ENCODE data around the gene NOSIP.

The NOSIP gene

DNA sequence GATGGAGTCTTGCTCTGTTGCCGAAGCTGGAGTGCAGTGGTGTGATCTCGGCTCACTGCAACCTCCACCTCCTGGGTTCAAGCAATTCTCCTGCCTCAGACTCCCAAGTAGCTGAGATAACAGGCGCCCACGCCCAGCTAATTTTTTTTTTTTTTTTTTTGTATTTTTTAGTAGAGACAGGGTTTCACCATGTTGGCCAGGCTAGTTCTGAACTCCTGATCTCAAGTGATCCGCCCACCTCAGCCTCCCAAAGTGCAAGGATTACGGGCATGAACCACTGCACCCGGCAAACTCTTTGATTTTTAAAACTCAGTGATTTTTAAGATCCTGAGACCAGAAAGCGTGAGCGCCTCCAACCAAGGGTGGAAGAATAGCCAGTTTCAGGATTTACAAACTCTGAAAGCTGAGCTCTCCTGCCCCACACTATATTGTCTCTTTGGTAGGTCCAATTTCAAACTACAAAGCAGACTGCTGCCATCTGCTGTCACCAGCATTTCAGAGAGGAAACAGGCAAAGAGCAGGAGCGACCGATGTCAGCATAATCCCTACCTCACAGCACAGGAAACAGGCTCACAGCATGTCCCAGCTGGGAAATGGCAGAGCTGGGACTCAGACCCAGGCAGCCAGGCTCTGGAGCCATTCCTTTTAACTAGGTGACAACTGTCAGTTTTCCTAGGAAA, 9.2 kb downstream of the NOSIP start:
- no peak for DNase-seq (ENCODE audit: low spot score)

DNA sequence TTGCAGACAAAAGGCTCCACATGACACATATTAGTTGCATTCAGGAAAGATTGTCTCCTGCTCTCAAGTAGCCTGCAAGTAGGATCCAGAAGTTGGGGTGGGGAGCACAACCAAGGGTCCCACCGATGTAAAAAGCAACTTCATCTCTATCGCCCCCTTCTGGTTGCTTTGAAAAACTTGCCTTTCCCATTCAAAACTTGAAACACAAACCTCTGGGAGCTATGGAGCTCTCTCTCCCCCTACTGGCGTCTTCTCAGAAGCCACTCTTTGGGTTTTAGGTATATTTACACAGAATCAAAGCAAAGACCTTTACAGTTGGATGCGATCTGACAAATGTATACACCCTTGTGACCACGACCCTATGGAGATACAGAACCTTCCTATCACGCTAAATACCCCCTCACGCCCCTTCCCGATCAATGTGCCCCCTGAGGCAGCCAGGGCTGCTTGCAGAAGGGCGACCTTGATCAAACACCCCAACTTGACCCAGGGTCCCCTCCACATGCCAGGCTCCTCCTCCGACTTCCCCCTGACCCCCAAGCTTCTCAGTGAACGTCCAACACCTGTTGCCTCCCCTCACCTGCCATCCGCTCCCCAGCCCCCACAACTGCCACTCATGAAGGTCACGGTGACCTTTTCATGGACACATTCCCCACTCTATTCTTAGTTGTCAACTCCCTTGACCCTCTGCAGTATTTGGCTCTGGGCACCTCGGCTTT, 10.1 kb downstream of the NOSIP start:
- DNase-seq (ENCODE audit: low spot score) = peak; percentile 82

DNA sequence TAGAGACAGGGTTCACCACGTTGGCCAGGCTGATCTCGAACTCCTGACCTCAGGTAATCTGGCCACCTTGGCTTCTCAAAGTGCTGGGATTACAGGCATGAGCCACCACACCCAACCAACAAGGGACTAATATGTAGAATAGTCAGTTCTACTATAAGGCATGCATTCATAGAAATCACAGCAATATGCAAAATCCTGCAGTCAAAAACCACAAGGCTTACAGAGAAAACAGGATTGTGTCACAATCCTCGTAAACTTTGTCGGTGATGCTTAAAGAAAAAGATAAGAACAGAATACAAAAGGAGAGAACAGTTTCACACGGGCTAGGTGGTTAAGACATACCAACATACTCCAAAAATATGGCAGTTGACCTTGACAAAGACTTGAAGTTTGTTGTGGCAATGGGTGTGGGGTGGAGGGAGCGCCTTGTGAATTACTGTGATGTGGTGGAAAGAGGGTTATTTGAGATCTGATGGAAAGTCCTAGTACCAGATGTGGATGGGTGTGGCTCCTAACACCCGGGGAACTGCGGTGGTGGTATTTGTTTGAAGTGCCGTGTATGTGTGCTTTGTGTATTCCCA, 12.4 kb downstream of the NOSIP start:
- no peak for DNase-seq (ENCODE audit: low spot score)

DNA sequence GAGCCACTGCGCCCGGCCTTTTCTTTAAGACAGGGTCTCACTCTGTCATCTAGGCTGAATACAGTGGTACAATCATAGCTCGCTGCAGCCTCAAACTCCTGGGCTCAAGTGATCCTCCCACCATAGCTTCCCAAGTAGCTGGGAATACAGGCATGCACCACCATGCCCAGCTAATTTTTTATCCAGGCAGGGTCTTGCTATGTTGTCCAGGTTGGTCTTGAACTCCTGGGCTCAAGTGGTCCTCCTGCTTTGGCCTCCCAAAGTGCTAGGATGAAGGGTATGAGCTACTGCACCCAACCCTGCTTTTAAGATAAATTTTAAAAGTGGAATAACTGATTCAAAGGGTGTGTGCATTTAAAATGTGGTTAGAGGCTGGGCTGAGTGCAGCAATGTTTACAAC, 14.1 kb downstream of the NOSIP start:
- no peak for DNase-seq (ENCODE audit: low spot score)

DNA sequence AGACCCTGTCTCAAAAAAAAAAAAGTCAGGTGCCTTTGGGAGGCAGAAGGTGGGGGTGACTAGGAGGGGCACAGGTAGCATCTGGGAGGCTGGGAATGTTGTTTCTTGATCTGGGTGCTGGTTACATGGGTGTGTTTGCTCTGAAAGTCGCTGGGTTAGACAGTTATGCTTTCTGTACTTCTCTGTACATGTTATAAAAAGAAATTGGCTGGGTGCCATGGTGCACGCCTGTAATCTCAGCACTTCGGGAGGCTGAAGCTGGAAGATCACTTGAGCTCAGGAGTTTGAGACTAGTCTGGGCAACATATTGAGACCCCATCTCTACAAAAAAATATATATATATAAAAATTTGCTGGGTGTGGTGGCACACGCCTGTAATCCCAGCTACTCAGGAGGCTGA, 15.1 kb downstream of the NOSIP start:
- DNase-seq (ENCODE audit: low spot score) = no peak

DNA sequence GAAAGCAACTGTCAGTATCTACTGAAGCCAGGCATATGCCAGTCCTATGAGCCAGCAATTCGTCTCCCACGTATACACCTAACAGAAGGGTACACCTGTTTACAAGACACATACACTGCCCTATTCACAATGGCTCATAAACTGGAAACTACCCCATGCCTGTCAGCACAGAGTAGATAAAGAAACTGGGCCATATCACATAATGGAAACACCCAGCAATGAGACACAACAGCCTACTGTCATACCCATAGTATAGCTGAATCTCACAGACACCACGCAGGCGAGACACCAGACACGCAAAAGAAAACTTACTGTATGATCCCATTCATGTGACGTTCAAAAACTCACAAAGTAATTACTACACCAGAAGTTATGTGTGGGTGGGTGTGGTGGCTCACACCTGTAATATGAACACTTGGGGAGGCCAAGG, 15.7 kb downstream of the NOSIP start:
- DNase-seq (ENCODE audit: low spot score) = no peak

DNA sequence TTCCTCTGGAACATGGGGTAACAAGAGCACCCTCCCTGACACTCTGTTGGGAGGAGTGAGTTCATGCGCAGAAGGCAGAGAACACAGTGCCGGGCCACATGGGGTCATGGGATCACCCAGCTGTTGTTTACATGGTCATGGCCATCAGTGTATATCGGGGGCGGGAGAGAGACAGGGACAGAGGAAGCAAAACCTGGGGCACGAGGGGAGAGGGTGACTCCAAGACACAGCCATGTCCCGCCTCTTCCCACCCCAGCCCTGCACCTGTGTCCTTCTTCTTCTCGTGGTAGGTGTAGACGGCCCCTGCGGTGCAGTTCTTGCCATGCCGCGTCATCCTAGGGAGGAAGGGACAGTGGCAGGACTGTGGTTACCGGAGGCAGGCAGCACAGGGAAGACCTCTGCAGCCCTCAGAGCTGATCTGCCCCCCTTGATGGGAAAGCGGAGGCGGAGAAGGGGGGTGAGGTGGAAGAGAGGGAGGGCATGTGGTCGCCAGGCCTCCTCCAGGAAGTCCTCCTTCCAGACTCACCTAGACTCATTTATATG, 19.9 kb downstream of the NOSIP start:
- no peak for DNase-seq (ENCODE audit: low spot score)

DNA sequence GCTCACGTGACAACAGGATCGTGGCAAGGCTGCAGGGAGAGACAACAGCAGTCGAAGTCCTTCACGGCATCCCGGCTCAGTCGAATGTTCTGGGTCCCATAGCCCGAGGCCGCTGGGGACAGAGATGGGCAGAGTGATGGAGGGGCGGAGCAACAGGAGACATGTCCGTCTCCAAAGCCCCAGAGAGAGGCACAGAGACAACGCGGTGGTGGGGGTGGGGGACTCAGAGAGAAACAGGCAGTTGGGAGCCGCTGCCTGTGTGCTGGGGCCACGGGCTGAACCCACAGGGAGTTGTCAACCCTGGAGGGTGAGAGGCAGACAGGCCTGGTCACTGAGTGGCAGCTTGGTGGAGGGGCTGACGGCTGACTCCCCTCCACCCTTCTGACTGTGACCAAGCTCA, 20.4 kb downstream of the NOSIP start:
- no peak for DNase-seq (ENCODE audit: low spot score)

DNA sequence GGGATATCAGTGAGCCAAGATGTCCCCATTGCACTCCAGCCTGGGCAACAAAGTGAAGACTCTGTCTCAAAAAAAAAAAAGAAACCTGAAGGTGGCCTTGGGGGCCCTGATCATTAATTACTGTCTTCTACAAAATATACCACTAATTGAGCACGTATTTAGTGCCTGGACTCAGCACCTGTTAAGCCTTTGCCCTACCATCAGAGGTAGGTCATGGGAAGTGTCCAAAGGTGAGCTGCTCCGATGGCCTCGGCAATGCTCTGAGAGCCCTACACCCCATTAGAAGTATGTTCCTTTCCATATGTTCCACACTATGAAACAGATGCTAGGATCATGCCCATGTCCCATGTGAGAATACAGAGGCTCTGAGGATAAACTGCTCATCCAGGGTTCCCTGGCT, 20.9 kb downstream of the NOSIP start:
- no peak for DNase-seq (ENCODE audit: low spot score)

DNA sequence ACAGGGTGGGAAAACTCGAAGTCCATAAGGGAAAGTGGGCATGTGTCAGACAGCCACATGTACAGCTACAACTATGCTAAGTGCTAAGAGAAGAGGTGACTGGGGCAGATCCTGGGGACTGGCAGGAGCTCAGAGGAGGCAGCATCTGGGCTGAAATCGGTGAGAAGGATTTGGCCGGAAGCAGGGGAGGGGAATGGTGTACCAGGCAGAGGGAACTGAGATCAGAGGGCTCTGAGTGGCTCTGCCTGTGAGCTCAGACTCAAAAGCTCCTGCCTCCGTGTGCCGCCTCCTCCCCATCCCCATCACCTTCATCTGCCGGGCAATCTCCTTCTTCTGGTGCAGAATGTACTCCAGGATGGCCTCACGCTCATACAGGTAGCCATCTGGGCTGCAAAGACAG, 21.8 kb downstream of the NOSIP start:
- DNase-seq (ENCODE audit: low spot score) = no peak

DNA sequence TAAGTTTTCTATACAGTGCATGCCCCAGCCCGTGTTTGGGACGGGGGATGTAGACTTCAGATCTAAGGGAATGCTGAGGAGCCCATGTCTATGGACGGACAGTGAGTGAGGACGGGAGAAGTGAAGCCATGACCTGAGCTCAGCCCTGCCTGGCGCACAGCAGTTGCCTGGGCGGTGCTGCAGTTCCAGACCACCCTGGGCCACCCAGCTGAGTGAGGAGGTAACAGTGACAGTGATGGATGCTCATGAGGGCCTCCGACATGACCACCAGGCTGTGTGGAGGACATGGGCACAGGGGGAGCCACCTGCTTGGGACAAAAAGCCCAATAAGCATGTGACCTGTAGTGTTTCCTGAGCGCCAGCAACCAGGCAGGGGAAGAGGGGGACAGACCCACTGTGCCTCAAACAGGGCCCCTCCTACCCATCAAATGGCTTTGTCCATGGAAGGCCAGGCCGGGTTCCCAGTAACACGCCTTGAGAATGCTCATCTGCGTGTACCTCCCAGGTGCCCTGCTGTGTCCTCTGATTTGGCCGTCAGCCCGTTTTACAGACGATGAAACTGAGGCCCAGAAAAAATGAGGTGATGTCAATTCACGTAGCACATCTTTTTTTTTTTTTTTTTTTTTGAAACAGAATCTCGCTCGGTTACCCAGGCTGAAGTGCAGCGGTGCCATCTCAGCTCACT, 22.6 kb downstream of the NOSIP start:
- DNase-seq (ENCODE audit: low spot score) = no peak

DNA sequence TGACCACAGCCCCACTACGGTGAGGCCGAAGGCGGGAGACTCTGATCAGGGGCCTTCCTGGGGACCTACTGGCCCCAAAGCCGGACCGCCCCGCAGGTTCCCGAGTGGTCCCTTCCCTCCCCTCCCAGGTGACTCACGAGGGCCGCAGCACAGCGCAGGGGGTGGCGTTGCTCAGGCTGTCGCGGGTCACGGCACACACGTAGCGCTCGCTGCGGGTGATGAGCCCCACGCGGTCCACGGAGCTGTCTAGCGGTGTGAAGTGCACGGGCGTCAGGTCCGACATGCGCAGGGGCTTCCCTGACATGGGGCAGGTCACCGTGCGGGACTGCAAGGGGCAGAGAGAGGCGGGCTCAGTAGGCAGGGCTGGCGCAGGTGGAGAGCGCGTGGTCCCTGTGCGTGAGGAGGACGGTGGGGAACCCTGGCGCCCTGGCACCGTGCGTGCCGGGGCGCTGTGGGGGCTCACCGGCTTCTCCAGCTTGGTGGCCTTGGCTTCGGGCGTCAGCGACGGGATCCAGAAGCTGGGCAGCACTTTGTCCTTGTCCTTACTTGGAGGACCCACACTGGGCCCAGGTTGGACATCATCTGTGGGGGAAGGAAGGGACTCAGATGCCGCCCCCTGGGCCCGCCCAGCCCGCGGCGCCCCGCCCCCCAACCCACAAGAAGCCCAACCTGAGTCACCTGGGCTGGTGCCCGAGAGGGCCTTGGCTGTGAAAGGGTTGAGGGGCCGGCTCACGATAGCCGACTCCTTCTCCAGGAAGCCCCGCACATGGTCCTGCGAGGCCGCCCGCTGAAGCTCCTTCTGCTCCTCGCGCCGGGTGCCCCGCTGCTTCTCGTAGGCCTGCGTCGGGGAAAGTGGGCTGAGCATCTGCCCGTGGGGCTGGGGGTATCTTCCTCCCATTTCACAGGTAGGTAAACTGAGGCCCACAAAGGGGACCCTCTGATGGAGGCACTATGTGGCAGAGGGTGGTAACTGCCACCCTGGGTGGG, 23.7 kb downstream of the NOSIP start:
- DNase-seq (ENCODE audit: low spot score) = no peak

DNA sequence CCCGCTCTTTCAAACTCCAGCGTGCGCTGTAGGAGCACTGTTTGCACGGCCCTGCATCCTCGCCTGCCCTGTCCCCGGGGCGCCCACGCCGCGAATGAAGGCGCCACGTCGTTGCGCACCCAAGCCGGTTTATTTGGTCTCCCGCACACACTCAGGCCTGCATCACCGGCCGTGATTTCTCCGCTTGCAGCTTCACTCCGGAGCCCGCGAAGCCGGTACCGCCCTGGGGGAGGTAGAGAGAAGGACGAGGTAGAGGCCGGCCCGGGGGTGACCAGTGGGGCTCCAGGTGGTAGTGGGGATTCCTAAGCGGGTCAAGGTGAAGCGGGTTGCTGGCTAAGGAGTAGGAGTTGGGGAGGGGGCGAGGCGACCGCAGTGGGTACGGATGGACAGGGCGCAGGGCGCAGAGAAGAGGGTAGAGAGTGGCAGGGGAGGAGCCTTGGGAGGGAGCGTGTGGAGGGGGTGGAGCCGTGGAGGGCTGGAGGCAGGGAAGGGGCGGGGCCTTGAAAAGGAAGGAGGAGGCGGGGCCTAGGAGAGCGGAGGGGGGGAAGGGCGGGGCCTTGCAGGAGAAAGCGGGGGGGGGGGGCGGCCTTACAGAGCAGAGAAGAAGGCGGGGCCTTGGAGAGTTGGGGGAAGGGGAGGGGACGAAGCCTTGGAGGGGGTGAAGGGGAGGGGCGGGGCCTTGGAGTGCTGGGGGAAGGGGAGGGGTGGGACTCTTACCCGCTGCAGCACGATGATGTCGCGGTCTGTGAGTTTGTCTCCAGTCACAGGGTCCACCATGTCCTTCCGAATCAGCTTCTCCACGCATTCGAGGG, 24.6 kb downstream of the NOSIP start:
- no peak for DNase-seq (ENCODE audit: low spot score)

DNA sequence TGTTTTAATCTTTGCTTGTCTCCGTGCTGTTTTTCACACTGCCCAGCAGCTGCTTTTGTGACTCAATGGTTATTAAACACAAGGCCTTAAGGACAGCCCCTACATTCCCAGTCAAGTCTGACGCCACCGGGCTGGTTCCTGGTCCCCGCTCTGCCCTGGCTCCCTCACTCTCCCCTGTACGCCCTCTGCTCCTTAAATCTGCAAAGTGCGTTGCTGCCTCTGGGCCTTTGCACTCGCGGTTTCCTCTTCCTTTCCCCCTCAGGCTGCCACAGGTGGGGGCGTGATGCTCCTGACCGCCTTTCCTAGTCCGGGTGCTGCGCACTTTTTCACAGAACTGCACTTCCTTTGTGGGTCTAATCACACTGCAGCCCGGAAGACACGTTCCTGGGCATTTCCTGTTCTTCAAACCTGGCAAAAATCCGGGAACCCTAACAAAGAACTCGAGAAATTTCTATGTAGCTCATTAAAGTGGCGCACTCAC, 25.6 kb downstream of the NOSIP start:
- no peak for DNase-seq (ENCODE audit: low spot score)

DNA sequence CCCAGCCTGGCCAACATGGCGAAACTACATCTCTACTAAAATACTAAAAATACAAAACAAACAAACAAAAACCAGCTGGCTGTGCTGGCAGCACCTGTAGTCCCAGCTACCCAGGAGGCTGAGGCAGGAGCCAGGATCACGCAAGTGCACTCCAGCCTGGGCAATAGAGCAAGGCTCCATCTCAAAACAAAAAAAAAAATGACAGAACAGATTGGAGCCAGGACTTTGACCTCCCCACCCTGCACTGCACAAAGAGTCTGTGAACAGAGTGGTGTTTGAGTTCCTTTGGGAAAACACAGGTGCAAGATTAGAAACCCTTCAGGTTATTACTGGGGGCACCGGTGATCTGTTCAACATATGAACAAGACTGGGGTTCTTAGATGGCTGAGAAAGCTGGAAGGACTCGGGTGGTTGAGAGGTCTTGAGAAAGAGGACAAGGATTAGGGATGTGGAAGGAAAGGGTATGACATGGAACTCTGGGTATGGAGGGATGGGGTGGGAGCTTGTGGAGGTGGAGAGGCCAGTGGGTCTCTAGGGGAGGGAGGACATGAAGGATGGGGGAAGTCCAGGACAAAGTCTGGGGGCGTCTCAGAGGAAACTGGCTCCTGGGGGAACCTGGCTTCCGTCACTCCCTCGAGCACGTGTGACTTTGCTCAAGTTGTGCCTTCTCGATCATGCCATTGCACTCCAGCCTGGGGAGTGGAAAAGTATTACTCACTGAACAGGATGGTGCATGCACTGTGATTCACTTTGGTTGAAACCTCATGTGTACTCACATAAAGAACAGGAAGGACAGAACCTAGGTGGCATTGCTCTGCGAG, 26.7 kb downstream of the NOSIP start:
- peak; percentile 74 for DNase-seq (ENCODE audit: low spot score)

DNA sequence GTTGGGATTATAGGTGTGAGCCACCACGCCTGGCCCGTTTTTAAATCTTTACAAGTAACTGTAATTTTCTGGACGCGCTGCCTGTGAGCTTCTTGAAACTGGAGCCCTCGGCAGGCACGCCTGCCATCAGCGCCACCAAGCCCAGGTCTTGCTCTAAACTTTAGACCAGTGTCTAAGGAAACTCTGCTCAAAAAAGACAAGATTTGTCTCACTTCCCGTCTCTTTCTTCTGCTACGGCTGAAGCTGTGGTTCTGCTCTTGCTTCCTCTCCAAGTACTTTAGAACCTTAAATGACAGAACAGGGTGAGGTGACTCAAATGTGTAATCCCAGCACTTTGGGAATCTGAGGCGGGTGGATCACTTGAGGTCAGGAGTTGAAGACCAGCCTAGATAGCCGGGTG, 27.6 kb downstream of the NOSIP start:
- no peak for DNase-seq (ENCODE audit: low spot score)

DNA sequence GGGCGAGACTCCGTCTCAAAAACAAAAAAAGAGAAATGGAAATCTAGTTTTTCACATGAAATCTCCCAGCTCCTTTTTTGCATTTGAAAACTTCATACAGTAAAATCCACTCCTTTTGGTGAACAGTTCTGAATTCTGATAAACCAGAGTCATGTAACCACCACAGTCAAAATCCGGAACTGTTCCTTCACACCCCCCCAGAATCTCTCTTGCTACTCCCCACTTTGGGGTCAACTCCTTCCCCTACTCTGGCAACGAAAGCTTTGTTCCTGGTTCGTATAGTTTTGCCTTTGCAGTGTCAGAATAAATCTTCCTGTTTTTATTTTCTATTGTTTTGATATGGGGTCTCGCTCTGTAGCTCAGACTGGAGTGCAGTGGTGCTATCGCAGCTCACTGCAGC, 28.8 kb downstream of the NOSIP start:
- no peak for DNase-seq (ENCODE audit: low spot score)

DNA sequence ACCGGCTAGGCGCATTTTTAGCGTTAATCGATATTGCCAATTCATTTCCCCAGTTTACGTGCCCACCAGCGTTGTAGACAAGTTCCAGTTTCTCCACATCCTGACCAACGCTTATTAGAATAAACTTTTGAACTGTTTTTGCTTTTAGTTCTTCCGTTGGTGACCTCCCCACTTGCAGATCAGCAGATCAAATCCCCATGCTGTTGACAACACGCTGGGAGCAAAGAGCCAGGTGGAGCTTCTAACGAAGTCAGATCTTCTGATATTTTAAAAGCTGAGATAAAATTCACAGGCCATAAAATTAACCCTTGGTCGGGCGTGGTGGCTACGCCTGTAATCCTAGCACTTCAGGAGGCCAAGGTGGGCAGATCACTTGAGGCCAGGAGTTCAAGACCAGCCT, 31.3 kb downstream of the NOSIP start:
- DNase-seq (ENCODE audit: low spot score) = no peak

DNA sequence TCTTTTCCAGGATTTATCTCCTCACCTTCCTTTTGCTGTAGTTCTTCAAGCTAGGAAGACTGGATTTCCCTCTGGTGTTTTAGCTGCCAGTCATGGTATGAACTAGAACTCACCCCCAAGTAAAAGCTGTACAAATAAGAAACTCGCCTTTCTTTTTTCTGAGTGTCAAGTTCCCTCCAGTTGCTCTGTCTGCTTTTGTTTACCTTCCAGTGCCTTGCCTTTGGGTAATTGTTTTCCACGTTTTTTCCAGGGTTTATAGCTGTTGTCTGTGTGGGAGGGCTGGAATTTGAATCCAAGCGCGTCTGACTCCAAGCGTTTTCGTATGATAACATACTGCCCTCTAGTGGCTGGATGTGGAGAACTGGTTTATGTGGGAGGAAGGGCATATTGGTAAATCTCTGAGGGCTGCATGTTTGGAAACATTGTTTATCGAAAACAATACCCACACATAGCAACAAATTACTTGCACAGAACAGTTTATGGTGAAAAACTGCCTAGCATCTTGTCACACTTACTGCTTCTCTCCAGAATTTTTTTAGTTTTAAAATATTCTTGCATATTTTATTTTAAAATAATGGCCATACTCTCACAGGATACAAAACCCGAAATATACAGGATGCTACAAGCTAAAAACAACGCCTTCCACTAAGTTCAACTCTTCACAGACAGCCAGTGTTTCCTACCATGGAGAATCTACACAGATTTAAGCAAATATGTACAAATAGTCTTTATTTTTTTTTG, 33.4 kb downstream of the NOSIP start:
- DNase-seq (ENCODE audit: low spot score) = peak; percentile 82
